ENCODE measurements around the gene BLACAT1.

The BLACAT1 gene

DNA sequence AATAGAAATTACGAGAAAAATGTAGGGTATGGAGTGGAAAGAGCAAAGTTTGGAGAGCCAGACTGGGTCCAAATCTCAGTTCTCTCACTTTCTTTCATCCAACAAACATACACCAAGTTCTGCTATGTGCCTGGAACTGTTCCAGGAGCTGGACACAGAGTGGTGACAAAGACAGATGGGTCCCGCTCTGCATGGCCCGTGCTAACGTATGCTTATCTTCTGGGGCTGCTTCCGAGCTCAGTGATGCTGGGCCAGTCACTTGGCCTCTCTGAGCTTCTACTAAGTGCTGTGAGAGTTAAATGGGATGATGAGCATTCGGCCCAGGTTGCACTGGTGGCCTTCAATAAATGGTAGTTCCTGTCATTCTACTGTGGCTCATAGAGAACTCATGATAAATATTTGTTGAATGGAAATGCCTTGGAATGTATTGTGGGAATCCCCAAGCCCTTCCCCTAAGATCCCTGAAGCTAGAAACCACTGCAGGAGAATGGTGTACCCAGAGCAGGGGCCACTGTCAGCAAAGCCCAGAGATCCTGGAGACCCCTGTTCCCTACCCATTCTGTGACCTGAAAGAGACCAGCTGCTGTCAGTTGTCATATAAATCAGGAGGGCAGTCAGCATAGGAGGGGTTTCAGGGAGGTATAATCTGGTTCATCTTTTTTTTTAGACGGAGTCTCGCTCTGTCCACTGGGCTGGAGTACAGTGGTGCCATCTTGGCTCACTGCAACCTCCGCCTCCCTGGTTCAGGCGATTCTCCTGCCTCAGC is 37.8 kb downstream of the BLACAT1 start:
- Histone ChIP-seq H3K27ac (ENCODE audit: low read length) (no peak overlapping the region), H3K27me3 (ENCODE audit: insufficient read depth, low read length, poor library complexity) (peaks cover 36% of the 10 kb centered on the region), H3K9ac (ENCODE audit: low read depth, low read length) (no peak overlapping the region), H3K9me3 (ENCODE audit: insufficient read depth, low read length, severe bottlenecking) (no peaks in the 10 kb centered on the region), H3K4me1 (ENCODE audit: insufficient read depth, low read length) (no peaks in the 10 kb centered on the region), H2AFZ (ENCODE audit: low read depth, low read length) (no peak overlapping the region), H3K79me2 (ENCODE audit: insufficient read depth, low read length) (no peaks in the 10 kb centered on the region), H3K36me3 (ENCODE audit: insufficient read depth, low read length) (no peaks in the 10 kb centered on the region), H4K20me1 (ENCODE audit: insufficient read depth, low read length) (no peaks in the 10 kb centered on the region; the same call in 1 of the 2 replicates), H3K4me3 (ENCODE audit: low read depth in 1 of 2, low read length in 2 of 2) (no peak overlapping the region), H3K4me2 (ENCODE audit: insufficient read depth, low read length) (no peak overlapping the region)
- TF ChIP-seq, protein P1, sequence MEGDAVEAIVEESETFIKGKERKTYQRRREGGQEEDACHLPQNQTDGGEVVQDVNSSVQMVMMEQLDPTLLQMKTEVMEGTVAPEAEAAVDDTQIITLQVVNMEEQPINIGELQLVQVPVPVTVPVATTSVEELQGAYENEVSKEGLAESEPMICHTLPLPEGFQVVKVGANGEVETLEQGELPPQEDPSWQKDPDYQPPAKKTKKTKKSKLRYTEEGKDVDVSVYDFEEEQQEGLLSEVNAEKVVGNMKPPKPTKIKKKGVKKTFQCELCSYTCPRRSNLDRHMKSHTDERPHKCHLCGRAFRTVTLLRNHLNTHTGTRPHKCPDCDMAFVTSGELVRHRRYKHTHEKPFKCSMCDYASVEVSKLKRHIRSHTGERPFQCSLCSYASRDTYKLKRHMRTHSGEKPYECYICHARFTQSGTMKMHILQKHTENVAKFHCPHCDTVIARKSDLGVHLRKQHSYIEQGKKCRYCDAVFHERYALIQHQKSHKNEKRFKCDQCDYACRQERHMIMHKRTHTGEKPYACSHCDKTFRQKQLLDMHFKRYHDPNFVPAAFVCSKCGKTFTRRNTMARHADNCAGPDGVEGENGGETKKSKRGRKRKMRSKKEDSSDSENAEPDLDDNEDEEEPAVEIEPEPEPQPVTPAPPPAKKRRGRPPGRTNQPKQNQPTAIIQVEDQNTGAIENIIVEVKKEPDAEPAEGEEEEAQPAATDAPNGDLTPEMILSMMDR (IDR thresholded peaks at IDR 0.05; ENCODE audit: borderline replicate concordance, extremely low read depth, low read length, poor library complexity, severe bottlenecking): no peak
- DNase-seq (no peak), ATAC-seq (ENCODE audit: insufficient read depth, low read depth) (no peak)

- no peak overlapping the region for H2AFZ ChIP-seq (ENCODE audit: low read depth, low read length)
- H3K27me3 ChIP-seq (ENCODE audit: insufficient read depth, low read length, poor library complexity): peaks cover 34% of the 10 kb centered on the region
- no peaks in the 10 kb centered on the region for H3K36me3 ChIP-seq (ENCODE audit: insufficient read depth, low read length)
- H3K4me3 ChIP-seq (ENCODE audit: low read depth in 1 of 2, low read length in 2 of 2): no peak overlapping the region
- DNase-seq (no peak), ATAC-seq (ENCODE audit: insufficient read depth, low read depth) (no peak)
- no peak overlapping the region for H3K9ac ChIP-seq (ENCODE audit: low read depth, low read length)
- H3K9me3 ChIP-seq (ENCODE audit: insufficient read depth, low read length, severe bottlenecking): no peaks in the 10 kb centered on the region
- no peak overlapping the region for H3K27ac ChIP-seq (ENCODE audit: low read length)
- no peaks in the 10 kb centered on the region for H3K79me2 ChIP-seq (ENCODE audit: insufficient read depth, low read length)
- H4K20me1 ChIP-seq (ENCODE audit: insufficient read depth, low read length): no peaks in the 10 kb centered on the region; the same call in 1 of the 2 replicates
- no peak overlapping the region for H3K4me2 ChIP-seq (ENCODE audit: insufficient read depth, low read length)
- H3K4me1 ChIP-seq (ENCODE audit: insufficient read depth, low read length): no peaks in the 10 kb centered on the region
- TF ChIP-seq, protein P1 (IDR thresholded peaks at IDR 0.05; ENCODE audit: borderline replicate concordance, extremely low read depth, low read length, poor library complexity, severe bottlenecking): no peak
- no peak for TF ChIP-seq EZH2 (IDR thresholded peaks at IDR 0.05; ENCODE audit: borderline replicate concordance, low read depth, low read length, severe bottlenecking)
Measured at GRCh38 chr1:205416322-205416721, 39.5 kb downstream of the BLACAT1 start.

DNA sequence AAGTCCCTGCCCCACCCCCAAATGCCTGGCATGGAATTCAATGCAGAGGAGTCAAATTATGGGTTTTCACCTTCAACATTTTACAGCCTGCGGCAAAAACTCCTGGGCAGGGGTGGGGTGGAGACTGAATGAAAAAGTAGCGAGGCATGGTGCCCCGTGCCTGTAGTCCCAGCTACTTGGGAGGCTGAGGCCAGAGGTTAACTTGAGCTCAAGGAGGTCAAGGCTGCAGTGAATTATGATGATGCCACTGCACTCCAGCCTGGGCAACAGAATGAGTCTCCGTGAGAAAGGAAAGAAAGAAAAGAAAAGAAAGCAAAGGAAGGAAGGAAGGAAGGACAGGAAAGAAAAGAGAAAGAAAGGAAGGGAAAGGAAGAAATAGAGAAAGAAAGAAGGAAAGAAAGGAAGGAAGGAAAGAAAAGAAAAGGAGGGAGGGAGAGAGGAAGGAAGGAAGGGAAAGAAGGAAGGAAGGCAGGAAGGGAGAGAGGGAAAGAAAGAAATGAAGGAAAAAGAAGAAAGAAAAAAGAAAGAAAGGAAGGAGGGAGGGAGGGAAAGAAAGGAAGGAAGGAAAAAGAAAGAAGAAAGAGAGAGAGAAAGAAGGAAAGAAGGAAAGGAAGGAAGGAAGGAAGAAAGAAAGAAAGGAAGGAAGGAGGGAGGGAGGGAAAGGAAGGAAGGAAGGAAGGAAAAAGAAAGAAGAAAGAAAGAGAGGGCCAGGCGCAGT is 45.1 kb downstream of the BLACAT1 start:
- H3K79me2 ChIP-seq (ENCODE audit: insufficient read depth, low read length): no peaks in the 10 kb centered on the region
- peaks cover 8% of the 10 kb centered on the region for H3K27me3 ChIP-seq (ENCODE audit: insufficient read depth, low read length, poor library complexity)
- no peak overlapping the region for H3K27ac ChIP-seq (ENCODE audit: low read length)
- no peak overlapping the region for H3K4me2 ChIP-seq (ENCODE audit: insufficient read depth, low read length)
- no peaks in the 10 kb centered on the region for H3K9me3 ChIP-seq (ENCODE audit: insufficient read depth, low read length, severe bottlenecking)
- no peak overlapping the region for H3K4me3 ChIP-seq (ENCODE audit: low read depth in 1 of 2, low read length in 2 of 2)
- H4K20me1 ChIP-seq (ENCODE audit: insufficient read depth, low read length): no peaks in the 10 kb centered on the region
- H3K9ac ChIP-seq (ENCODE audit: low read depth, low read length): no peak overlapping the region
- no peaks in the 10 kb centered on the region for H3K36me3 ChIP-seq (ENCODE audit: insufficient read depth, low read length)
- H3K4me1 ChIP-seq (ENCODE audit: insufficient read depth, low read length): no peaks in the 10 kb centered on the region
- TF ChIP-seq EZH2 (IDR thresholded peaks at IDR 0.05; ENCODE audit: borderline replicate concordance, low read depth, low read length, severe bottlenecking): no peak
- TF ChIP-seq, protein P1 (IDR thresholded peaks at IDR 0.05; ENCODE audit: borderline replicate concordance, extremely low read depth, low read length, poor library complexity, severe bottlenecking): no peak
- ATAC-seq (ENCODE audit: insufficient read depth, low read depth) (no peak), DNase-seq (no peak)
- no peak overlapping the region for H2AFZ ChIP-seq (ENCODE audit: low read depth, low read length)
